PC-9 (cell line): ENCODE results near the gene PSMC2.

ENCODE experiments used
- EZH2 ChIP-seq: fragments of 200-600 bp; sonication (generic); IDR thresholded peaks from 2 replicates; pipeline ENCODE4 v1.8.0; 2017; ENCODE audit warnings: antibody characterized with exemption, low read depth
- TF ChIP-seq, protein P1 (sequence below): fragments of 200-600 bp; sonication (generic); conservative IDR thresholded peaks from 2 replicates; pipeline ENCODE4 v1.6.1; 2017; ENCODE audit warnings: mixed run types, antibody characterized with exemption, mild to moderate bottlenecking, moderate library complexity

DNA sequence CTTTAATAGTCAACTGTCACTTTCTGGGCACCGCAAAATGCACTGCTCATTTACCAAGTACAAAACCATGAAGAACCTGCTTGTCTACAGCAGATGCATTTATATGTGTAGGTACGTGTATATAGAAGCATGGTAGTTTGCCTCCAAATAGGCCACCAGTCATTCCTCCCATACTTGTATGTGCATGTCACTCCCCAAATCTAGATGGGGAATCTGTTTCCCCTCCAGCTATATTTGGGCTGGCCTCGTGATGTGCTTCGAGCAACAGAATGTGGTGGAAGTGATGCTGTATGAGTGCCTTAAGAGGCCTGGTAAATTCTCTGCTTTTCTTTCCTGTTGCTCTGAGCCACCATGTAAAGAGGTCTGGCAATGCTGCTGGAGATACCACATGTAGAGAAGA, 47.1 kb downstream of the PSMC2 start:
- TF ChIP-seq EZH2 = no peak
- TF ChIP-seq, protein P1, sequence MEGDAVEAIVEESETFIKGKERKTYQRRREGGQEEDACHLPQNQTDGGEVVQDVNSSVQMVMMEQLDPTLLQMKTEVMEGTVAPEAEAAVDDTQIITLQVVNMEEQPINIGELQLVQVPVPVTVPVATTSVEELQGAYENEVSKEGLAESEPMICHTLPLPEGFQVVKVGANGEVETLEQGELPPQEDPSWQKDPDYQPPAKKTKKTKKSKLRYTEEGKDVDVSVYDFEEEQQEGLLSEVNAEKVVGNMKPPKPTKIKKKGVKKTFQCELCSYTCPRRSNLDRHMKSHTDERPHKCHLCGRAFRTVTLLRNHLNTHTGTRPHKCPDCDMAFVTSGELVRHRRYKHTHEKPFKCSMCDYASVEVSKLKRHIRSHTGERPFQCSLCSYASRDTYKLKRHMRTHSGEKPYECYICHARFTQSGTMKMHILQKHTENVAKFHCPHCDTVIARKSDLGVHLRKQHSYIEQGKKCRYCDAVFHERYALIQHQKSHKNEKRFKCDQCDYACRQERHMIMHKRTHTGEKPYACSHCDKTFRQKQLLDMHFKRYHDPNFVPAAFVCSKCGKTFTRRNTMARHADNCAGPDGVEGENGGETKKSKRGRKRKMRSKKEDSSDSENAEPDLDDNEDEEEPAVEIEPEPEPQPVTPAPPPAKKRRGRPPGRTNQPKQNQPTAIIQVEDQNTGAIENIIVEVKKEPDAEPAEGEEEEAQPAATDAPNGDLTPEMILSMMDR = no peak
